GM12875 (cell line): ENCODE data around the gene ERMAP.

Experiments used
- H3K4me3 ChIP-seq: one replicate; pipeline ENCODE4 v1.5.1; 2011; ENCODE audit warnings: low read depth, low read length, control low read depth
- TF ChIP-seq, protein P1 (sequence below): IDR thresholded peaks from 2 replicates; pipeline ENCODE4 v1.5.1; 2011; ENCODE audit warnings: low read depth, mild to moderate bottlenecking, control low read depth, inconsistent platforms, low read length, moderate library complexity, borderline replicate concordance; ENCODE audit not compliant: insufficient read depth

Gene ERMAP

DNA sequence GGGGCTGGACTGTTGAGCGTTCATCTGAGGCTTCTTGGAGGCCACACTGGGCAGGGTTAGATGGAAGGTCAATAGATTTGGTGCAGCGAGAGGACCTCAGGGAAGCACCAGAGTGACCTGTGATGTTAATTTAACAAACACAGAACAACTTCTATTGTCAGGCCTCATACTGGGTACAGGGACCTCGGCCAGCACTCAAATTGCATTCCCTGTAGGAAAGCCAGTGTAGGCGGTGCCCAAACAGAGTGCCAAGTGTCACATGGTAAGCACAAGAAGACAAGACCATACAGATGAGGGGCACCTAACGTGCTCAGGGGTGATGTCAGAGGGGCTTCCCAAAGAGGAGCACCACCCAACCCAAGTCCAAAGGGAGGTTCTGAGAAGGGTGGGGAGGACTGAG lies 30.8 kb upstream of the ERMAP start:
- no peak overlapping the region for H3K4me3 ChIP-seq
- TF ChIP-seq, protein P1, sequence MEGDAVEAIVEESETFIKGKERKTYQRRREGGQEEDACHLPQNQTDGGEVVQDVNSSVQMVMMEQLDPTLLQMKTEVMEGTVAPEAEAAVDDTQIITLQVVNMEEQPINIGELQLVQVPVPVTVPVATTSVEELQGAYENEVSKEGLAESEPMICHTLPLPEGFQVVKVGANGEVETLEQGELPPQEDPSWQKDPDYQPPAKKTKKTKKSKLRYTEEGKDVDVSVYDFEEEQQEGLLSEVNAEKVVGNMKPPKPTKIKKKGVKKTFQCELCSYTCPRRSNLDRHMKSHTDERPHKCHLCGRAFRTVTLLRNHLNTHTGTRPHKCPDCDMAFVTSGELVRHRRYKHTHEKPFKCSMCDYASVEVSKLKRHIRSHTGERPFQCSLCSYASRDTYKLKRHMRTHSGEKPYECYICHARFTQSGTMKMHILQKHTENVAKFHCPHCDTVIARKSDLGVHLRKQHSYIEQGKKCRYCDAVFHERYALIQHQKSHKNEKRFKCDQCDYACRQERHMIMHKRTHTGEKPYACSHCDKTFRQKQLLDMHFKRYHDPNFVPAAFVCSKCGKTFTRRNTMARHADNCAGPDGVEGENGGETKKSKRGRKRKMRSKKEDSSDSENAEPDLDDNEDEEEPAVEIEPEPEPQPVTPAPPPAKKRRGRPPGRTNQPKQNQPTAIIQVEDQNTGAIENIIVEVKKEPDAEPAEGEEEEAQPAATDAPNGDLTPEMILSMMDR = no peak

DNA sequence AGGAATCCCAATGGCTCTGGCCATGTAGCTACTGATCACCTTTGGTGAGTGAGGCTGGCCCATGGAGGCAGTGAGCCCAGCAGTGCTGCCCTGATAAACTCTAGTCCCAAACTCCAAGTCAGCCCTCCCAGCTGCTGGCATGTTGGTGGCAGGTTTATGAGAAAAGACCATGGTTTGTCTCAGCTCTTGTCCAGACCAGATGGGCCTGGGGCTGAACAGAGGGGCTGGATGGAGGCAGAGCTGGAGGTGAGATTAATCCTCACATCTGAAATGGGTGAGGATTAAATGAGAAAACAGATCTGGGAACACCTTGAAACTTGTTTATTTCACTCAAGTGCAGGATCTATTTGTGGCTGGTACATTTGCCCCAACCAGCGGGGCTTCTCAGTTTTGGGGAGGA lies 28.9 kb upstream of the ERMAP start:
- H3K4me3 ChIP-seq = no peak overlapping the region
- TF ChIP-seq, protein P1 = no peak

DNA sequence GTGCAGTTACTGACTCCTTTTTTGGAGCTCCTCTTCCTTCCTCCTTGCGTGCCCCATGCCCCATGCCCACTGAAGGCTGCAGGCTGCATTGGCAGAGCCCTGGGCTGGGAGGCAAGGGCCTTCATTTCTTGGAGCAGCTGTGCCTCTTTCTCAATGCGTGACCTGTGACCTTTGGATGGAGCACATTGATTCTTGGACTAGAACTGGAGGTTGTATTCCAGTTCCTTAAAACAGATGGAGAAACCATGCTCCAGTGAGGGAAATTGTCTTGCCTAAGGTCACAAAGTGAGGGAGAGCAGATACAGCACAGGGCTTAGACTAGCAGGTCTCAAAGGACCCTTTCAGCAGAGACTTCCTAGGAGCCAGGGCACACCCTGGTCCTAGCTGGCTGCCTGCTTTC lies 23.1 kb upstream of the ERMAP start:
- no peak overlapping the region for H3K4me3 ChIP-seq
- TF ChIP-seq, protein P1 = no peak

DNA sequence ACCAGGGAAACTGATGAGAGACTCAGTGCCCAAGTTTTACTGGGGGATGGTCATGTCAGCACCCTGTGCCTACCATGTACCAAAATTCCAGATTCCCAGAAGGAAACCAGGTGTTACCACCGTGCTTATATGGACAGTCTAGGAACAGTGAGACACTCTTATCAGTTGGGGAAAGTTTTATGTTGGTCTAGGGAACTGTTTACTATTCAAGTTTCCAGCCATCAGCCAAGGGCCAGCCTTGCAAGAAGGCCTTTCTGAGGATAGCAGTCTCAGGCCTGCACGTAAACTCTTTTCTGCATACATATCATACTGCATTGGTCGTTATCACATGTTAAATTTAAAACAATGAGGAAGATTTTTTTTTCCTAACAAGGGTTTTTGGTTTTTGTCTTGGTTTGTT lies 19.5 kb upstream of the ERMAP start:
- TF ChIP-seq, protein P1 = no peak
- no peak overlapping the region for H3K4me3 ChIP-seq

DNA sequence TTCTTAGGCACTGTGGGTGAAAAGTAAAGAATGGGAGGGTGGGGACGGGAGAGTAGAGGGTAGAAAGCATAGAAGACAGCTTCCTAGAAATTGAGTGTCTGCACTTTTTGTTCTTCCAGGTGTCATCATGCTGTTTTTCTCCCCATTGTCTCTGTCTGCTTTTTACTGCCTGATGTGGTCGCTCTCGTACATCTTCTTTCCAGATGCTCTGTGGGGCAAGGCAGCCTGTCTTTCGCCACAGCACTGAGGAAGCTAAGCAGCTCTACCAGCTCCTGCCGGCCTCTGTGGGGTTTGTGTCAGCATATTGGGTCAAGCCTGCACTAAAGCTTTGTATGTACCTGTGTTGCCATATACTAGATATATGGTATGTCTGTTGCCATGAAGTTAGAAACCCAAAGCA lies 18.9 kb upstream of the ERMAP start:
- TF ChIP-seq, protein P1 = no peak
- H3K4me3 ChIP-seq = no peak overlapping the region

DNA sequence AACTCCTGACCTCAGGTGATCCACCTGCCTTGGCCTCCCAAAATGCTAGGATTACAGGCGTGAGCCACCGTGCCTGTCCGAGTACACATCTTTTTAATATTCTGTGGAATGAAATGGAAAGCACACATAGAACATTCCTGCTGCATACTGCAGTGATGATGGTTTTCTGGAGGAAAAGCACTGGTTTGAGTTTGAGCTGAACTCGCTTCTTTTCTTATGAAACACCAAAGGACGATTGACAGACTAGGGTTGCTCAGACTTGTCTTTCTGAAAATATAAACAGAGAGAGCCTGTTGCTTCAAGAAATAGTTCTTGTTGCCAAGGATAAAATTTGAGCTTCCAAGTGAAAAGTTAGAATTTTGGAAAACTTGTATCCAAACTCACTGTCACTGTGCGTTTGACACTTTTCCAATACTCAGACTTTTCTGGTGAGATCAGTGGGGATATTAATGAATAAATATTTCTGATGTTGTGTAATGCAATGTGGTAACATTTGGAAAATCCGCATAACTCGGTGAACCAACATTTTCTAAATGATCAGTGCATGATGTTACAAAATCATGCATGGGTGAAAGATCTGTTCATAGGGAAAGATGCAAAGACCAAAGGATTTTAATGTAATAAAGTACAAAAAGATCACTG lies 15.0 kb upstream of the ERMAP start:
- TF ChIP-seq, protein P1 = no peak
- no peak overlapping the region for H3K4me3 ChIP-seq

DNA sequence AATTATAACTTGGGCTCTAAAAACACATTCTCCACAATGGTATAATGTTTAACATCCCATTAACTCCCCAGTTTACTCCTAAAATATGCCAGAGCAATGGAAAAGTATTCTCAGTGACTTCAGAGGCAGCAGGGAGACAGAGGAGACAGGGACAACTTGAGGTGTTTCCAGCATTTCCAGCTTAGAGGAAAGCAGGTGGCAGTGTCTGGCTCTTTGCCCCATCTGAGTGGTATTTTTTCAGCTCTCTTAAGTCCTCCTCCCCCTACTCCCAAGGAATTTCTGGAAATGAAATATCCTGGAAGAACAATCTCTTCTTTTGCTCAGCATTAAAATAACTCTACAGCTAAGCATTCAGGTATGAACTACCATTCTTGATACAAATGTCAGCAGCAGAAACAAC lies 10.8 kb upstream of the ERMAP start:
- TF ChIP-seq, protein P1 = no peak
- H3K4me3 ChIP-seq = no peak overlapping the region
